GM21526 (cell line): ENCODE results near the gene CRB2.

ENCODE experiments used
- ATAC-seq: cut with Tn5 transposase; IDR thresholded peaks from one replicate; pipeline ENCODE4 v1.9.1; 2021; ENCODE audit warnings: moderate library complexity; ENCODE audit not compliant: unreplicated experiment, low FRiP score

CRB2 gene

GRCh38 chr9:123418506-123418905 lies 62.5 kb downstream of the CRB2 start:
- ATAC-seq = no peak

GRCh38 chr9:123419091-123419490 lies 63.1 kb downstream of the CRB2 start:
- no peak for ATAC-seq

DNA sequence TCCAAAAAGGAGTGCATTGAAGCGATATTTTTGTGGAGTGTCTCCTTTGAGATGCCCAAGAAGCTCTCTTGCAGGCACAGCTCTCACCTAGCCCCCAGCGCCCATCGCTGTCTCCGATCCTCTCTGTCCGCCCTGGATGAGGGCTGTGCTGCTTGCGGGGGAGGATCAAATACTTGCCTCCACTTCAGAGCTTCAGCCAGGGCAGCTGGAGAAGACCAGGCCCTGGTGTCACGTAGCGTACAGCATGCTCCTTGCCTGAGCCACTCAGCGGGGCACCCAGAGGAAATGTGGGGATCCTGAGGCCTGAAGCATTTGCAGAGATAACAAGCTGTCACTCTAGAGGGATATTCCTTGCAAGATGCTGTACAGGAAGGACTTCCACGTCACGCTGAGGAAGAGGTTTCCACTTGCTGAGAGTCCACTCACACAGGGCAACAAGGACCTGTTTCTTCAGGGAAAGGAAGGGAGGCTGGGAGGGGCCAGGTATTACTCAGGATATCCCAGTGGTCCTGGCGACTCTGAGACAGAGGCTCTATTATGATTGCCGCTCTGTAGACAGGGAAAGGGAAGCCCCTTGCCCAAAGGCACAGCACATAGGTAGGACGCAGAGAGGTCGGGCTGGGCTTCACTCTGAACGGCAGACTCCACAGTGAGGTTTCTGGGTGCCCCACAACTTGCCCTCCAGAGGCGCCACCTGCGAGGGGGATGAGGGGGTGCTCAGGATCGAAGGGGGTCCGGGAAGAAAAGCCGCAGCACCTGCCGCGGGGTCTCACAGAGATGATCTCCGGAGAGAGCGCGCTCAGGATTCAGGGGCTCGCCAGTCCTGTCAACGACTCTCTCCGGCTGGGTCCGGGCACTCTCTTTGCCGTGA lies 64.0 kb downstream of the CRB2 start:
- no peak for ATAC-seq

GRCh38 chr9:123420592-123421111 lies 64.7 kb downstream of the CRB2 start:
- ATAC-seq = no peak

GRCh38 chr9:123421186-123421585 lies 65.2 kb downstream of the CRB2 start:
- ATAC-seq = no peak

DNA sequence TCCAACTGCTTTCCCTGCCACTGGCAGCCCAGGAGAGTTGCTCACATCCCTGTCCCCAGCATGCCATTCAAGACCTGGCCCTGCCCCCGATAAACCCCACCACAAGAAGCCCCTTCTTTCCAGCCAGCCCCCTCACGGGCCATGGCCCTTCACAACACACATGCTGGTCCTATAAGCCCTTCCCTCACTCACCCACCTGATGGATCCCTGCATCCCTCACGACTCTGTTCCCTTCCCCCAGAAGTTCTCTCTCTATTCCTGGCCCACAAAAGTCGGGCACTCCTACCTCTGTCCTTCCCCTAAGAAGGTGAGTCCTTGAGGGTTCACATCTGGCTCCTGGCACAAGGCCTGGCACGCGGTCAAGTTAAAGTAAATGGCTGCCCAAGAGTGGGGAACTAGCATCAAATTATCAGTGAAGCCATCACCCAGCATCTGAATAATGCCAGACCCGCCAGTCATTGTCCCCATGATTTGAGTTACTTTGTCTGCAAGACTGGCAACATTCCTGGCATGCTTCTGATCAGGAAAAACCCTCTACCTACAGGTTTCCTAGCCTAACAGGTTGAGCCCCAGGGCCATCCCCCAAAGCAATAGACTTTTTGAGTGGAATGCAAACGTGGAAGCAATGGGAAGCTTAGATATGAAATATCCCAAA lies 65.9 kb downstream of the CRB2 start:
- ATAC-seq = no peak

DNA sequence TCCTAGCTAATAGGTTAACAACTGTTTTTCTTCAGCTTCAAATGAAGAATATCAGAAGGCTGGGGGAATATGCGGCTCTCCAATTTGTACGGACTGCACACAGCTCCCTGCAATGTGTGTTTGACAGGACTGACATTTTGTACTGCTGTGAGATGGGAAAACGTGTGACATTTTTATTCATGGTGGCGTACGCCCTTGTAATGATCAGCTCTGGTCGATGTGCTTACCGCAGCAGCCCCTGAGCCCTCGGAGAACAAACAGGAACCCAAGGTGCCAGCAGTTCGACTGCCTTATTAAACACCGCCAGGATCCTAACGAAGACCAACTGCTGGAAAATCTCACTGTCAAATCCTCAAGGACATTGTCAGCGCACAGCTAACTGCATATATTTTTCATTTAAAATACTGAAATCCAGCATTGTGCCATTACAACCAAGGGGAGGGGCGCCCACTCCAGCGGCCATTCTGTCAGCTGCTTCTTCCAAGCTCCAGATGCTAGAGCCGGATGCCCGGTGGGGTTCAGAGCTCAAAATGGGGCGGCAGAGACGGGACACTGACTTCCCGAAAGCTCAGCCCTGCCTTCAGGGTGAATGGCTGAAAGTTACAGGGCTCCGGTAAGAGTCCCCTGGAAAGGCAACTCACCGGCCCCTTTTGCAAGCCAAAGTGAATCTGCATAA lies 66.8 kb downstream of the CRB2 start:
- no peak for ATAC-seq

DNA sequence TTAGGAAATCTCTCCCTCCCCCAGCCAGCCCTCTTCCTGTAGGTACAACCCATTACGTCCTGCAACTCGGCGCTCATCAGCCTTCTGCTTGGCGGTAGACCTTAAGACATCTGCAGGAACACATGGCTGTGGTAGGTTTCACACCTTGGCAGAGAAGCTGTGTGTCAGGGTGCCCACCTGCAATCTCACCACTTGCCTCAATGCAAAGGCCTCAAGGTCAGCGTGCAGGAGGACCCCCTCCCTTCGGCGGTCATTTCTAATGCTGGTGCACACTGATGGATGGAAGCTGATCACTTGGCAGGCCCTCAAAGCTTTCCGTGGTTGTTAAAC lies 67.3 kb downstream of the CRB2 start:
- ATAC-seq = no peak

GRCh38 chr9:123424131-123424530 lies 68.1 kb downstream of the CRB2 start:
- ATAC-seq = no peak

DNA sequence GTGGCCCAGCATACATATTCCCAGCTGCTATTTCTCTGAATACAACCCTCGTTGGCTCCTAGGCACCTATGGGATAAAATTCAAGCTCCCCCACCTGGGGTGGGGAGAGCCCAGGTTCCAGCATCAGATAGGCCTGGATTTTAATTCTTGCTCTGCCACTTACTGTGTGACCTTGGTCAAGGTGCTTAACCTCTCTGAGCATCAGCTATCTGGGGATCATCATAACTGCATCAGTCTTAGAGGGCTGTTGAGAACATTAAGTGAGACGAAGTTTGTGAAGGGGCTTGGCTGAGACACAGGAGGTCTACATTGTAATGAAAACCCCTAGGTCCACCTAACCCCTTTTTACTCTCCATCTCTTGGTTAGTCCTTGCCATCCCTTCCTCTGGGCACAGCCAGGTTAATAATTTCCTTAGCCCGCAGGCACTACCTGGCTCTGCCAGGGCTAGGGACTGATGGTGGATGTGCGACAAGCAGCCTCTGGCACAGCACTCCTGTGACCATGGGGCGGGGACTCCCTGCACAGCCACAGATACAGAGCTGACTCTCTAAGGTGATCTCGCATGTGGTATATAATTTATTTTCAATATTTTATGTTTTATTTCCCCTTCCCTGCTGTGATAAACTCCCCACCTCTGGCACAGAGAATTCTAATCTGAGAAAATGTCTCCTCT lies 68.7 kb downstream of the CRB2 start:
- ATAC-seq = no peak

DNA sequence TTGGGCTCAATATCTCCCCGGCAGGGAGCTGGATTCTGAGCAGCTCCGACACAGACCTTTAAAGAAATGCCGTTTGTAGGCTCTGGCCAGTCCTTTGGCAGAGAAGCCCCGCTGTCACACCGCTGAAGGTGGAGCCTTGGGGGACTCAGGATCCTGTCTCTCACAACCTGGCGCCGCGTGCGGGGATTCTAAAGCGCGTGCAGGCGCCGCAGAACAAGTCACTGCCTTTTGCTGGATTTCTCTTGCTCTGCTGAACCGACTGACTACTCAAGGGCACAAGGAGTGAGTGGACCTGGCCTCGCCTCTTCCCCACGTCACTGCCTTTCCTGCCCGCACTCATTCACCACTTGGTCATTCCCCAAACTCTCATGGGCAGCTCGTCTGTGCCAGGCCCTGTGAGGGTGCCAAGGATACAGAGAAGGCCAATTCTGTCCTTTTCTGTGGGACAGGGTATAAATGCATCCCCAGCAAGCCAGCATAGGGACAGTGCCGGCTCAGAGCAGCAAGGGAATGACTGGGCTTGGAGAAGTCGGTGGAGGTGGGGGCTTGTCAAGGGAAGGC lies 69.3 kb downstream of the CRB2 start:
- ATAC-seq = no peak

DNA sequence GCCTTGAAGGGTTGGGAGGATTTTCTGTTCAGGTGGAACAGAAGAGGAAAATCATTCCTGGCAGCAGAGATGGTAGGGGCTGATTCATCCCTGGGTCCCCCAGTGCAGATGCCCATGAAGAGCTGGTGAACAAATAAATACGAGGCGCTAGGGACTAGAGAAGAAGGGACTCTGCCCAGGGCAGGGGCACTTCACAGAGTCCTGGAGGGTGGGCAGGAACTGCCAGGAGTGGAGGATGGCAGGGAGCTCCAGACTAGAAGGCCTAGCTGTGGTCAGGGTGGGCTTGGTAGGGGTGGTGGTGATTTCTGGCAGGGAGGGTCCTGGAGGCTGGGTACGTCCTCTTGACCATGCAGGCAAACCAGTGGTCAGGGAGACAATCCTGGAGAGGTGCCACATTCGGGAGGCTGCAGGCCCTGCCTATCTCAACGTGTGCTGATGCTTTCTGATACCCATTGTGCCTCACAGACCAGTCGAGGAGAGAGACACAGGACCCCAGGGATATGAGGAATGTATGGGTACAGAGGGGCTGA lies 69.9 kb downstream of the CRB2 start:
- no peak for ATAC-seq

DNA sequence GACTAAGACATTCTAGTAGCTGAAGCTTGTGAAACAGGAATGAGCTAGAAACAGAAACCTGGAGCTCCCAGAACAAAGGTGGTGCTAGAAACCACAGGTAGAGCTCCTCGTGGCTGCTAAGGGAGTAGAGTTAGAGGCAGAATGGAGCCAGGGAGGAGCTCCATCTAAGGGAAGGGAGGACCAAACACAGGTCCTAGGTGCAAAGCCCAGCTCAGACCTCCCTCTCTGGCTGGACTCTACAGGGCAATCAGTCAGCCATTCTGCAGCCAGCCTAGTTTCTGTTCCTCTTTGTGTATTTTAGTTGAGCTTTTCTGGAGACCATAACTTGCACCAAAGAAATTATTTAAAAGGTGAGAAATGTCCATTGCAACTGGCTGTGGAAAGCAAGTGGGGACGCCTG lies 70.4 kb downstream of the CRB2 start:
- ATAC-seq = no peak
